Measurements from ENCODE around the gene MYO5C.

Gene MYO5C

GRCh38 chr15:52224211-52224610 lies 71.4 kb downstream of the MYO5C start:
- no peak for TF ChIP-seq CTCF (IDR thresholded peaks at IDR 0.05; ENCODE audit: borderline replicate concordance, control extremely low read depth, extremely low read depth, insufficient read depth, missing control alignments)
- DNase-seq (ENCODE audit: low spot score), result no peak

GRCh38 chr15:52221730-52222129 lies 73.9 kb downstream of the MYO5C start:
- DNase-seq (ENCODE audit: low spot score), result no peak
- in situ Hi-C loops (cut with MboI; ENCODE audit: low sequenced_read_pairs, unreplicated experiment), result loop anchor here (10.0 kb wide), 1 partner anchor 247 kb away; the partner anchor contains the start of gene LEO1
- TF ChIP-seq CTCF (IDR thresholded peaks at IDR 0.05; ENCODE audit: borderline replicate concordance, control extremely low read depth, extremely low read depth, insufficient read depth, missing control alignments), result no peak

More at GRCh38 chr15:52224211-52224610, 71.4 kb downstream of the MYO5C start:
- in situ Hi-C loops (cut with MboI; ENCODE audit: low sequenced_read_pairs, unreplicated experiment), result loop anchor here (10.0 kb wide), 1 partner anchor 249 kb away; the partner anchor contains the start of gene LEO1

DNA sequence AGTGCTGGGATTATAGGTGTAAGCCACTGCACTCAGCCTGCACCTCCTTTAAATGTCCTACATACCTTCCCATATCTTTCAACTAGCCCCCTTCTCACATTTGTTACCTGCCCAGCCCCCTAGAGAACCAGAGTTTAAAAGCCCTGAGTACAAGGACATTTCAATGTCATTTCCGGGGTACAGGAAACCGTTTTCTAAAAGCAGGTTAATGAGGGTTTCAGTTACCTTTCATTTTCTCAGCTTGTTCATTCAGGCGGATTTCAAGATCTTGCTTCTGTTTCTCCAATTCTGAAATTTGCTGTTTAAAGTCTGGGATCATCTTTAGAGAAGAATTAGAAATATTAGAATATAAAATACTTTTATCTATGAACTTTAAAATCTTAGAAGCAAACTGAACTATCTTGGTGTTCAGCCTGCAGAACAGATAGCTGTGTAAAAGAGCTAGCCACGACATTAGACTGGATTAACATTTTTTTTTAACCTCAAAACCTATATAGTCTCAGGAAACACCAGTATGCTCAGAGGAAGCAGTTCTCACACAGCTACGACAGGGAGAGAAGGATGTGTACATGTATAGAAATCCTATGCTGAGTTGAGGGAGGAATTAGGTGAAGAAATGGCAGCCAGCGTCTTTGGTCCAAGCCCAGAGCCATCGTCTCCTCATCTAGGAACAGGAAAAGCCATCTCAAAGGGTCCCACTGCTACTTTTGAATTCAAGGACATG lies 74.5 kb downstream of the MYO5C start:
- in situ Hi-C loops (cut with MboI; ENCODE audit: low sequenced_read_pairs, unreplicated experiment), result loop anchor here (10.0 kb wide), 1 partner anchor 246 kb away; the partner anchor contains the start of gene LEO1
- no peak for DNase-seq (ENCODE audit: low spot score)
- no peak for TF ChIP-seq CTCF (IDR thresholded peaks at IDR 0.05; ENCODE audit: borderline replicate concordance, control extremely low read depth, extremely low read depth, insufficient read depth, missing control alignments)

DNA sequence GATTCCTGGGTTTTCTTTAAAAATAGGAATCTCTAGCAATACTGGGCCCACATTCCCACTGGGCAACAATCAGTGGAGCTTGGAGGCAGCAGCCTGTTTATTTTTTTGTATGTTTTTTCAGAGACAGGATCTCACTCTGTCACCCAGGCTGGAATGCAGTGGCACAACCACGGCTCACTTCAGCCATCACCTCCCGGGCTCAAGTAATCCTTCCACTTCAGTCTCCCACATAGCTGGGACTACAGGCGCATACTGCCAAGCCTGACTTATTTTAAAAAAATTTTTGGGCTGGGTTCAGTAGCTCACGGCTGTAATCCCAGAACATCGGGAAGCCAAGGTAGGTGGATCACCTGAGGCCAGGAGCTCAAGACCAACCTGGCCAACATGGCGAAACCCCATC lies 75.4 kb downstream of the MYO5C start:
- in situ Hi-C loops (cut with MboI; ENCODE audit: low sequenced_read_pairs, unreplicated experiment), result loop anchor here (10.0 kb wide), 1 partner anchor 245 kb away; the partner anchor contains the start of gene LEO1
- DNase-seq (ENCODE audit: low spot score), result no peak
- TF ChIP-seq CTCF (IDR thresholded peaks at IDR 0.05; ENCODE audit: borderline replicate concordance, control extremely low read depth, extremely low read depth, insufficient read depth, missing control alignments), result no peak

- in situ Hi-C loops (cut with MboI; ENCODE audit: low sequenced_read_pairs, unreplicated experiment), result no loop called here
- no peak for TF ChIP-seq CTCF (IDR thresholded peaks at IDR 0.05; ENCODE audit: borderline replicate concordance, control extremely low read depth, extremely low read depth, insufficient read depth, missing control alignments)
- DNase-seq (ENCODE audit: low spot score), result no peak
Observed at GRCh38 chr15:52218816-52219215, 76.8 kb downstream of the MYO5C start.

GRCh38 chr15:52218371-52218770 lies 77.2 kb downstream of the MYO5C start:
- DNase-seq (ENCODE audit: low spot score), result no peak
- in situ Hi-C loops (cut with MboI; ENCODE audit: low sequenced_read_pairs, unreplicated experiment), result no loop called here

More at GRCh38 chr15:52218371-52218770, 77.2 kb downstream of the MYO5C start:
- TF ChIP-seq CTCF (IDR thresholded peaks at IDR 0.05; ENCODE audit: borderline replicate concordance, control extremely low read depth, extremely low read depth, insufficient read depth, missing control alignments), result no peak

All from GM13976 (cell line).